Panc1 (cell line): ENCODE data around the gene SERINC3. TPM values are rescaled to one million over a fixed set of nuclear protein-coding genes. Genes with fewer than 3 reads are reported as not detected.
A peak's percentile ranks its signal among the peaks of the same experiment; 100 is the strongest.

ENCODE experiments used
- ATAC-seq: fragments of 200-7000 bp; cut with Tn5 transposase; 2 replicates; pipeline ENCODE4 v1.9.1; 2020; ENCODE audit warnings: mild to moderate bottlenecking, moderate library complexity
- BruUV-seq: library from RNA; stranded (reverse); fragments of 400-500 nt; replicated peaks from 2 replicates; lab custom pipeline; 2021; lab: Mats Ljungman, UMichigan
- CTCF ChIA-PET: fragments of 300-600 bp; sonication (Branson Sonifier 250); formaldehyde crosslinking; loops from one replicate; lab custom pipeline; 2022; ENCODE audit warnings: antibody characterized with exemption; lab: Charles Lee
- POLR2A ChIA-PET: fragments of 300-600 bp; sonication (Branson Sonifier 250); formaldehyde crosslinking; loops from one replicate; lab custom pipeline; 2022; ENCODE audit warnings: antibody characterized with exemption; lab: Charles Lee
- DNase-seq: peaks from one replicate; pipeline ENCODE4 v3.0.0-alpha.2; 2010; ENCODE audit warnings: low read depth, low spot score
- H3K27ac ChIP-seq: 2 replicates; pipeline ENCODE4 v1.5.1; 2011; ENCODE audit warnings: mild to moderate bottlenecking, low read length, inconsistent platforms
- H3K27me3 ChIP-seq: fragments of 200-500 bp; sonication (Bioruptor generic); 2 replicates; pipeline ENCODE4 v1.6.0; 2014; ENCODE audit warnings: low read length, inconsistent platforms; ENCODE audit not compliant: control insufficient read depth, insufficient read depth
- H3K36me3 ChIP-seq: fragments of 200-500 bp; sonication (Bioruptor generic); 2 replicates; pipeline ENCODE4 v1.5.1; 2014; ENCODE audit warnings: inconsistent platforms, mild to moderate bottlenecking, low read length, moderate library complexity; ENCODE audit not compliant: control insufficient read depth, insufficient read depth
- H3K4me1 ChIP-seq: 2 replicates; pipeline ENCODE4 v1.5.1; 2011; ENCODE audit warnings: inconsistent platforms, mild to moderate bottlenecking, low read length, moderate library complexity; ENCODE audit not compliant: control insufficient read depth, insufficient read depth
- H3K4me3 ChIP-seq, 2 experiments: 2 replicates each; pipeline ENCODE4 v1.5.1; 2011 to 2012; ENCODE audit warnings: low read depth in 2 of 2, low read length in 2 of 2, mild to moderate bottlenecking in 2 of 2, inconsistent platforms in 1 of 2, moderate library complexity in 1 of 2
- H3K9me3 ChIP-seq: fragments of 200-500 bp; sonication (Bioruptor generic); 2 replicates; pipeline ENCODE4 v1.5.1; 2014; ENCODE audit warnings: low read depth, mild to moderate bottlenecking, inconsistent platforms, low read length, moderate library complexity; ENCODE audit not compliant: control insufficient read depth, insufficient read depth
- CTCF ChIP-seq: fragments of 450-650 bp; IDR thresholded peaks from 2 replicates; pipeline ENCODE4 v1.5.1; 2017; ENCODE audit warnings: mild to moderate bottlenecking
- POLR2AphosphoS5 ChIP-seq: IDR thresholded peaks from 2 replicates; pipeline ENCODE4 v1.6.1; 2012; ENCODE audit warnings: mild to moderate bottlenecking, low read depth, low read length, moderate library complexity
- REST ChIP-seq, 2 experiments: IDR thresholded peaks; 2 replicates each; pipeline ENCODE4 v1.6.1; 2011 to 2012; ENCODE audit warnings: low read depth in 2 of 2, control low read depth in 1 of 2, low read length in 1 of 2, mild to moderate bottlenecking in 1 of 2, moderate library complexity in 1 of 2; ENCODE audit not compliant: insufficient read depth in 1 of 2
- SIN3A ChIP-seq: IDR thresholded peaks from 2 replicates; pipeline ENCODE4 v1.6.1; 2012; ENCODE audit warnings: low read depth, mild to moderate bottlenecking, low read length, moderate library complexity, borderline replicate concordance; ENCODE audit not compliant: insufficient read depth
- TCF7L2 ChIP-seq: IDR thresholded peaks from 2 replicates; pipeline ENCODE4 v1.6.1; 2011; ENCODE audit warnings: mild to moderate bottlenecking, low read depth, low read length, inconsistent platforms
- in situ Hi-C: cut with HindIII; loops from 2 replicates; pipeline ENCODE4 v1.10.0; 2016; ENCODE audit warnings: low sequenced_read_pairs, low pct_unique_long_range_greater_than_20kb
- intact Hi-C: fragments of 100-400 bp; cut with micrococcal nuclease; formaldehyde crosslinking; loops from one replicate; pipeline ENCODE4 v1.10.0; 2022; ENCODE audit not compliant: unreplicated experiment
- total RNA-seq: library from RNA; stranded (reverse); gene quantifications from one replicate; pipeline ENCODE4 v1.2.1, GENCODE V29; 2021; ENCODE audit not compliant: unreplicated experiment

The SERINC3 gene
- total RNA-seq, 1 experiment from 2014 or later = 76.4 TPM

GRCh38 chr20:44536175-44536574, 14.3 kb upstream of the SERINC3 start:
- Histone ChIP-seq H3K27ac (0 out of 2 replicates have a peak overlapping the region, but pooled peaks have one; percentile 10), H3K27me3 (no peaks in the 10 kb centered on the region), H3K4me1 (peaks cover 13% of the 10 kb centered on the region), H3K4me3 (no peak overlapping the region), H3K9me3 (no peaks in the 10 kb centered on the region), H3K36me3 (no peaks in the 10 kb centered on the region)
- POLR2A ChIA-PET = no interaction called here
- ATAC-seq (no peak), DNase-seq (no peak)
- CTCF ChIA-PET = no interaction called here
- in situ Hi-C loops = no loop called here
- no peak for TF ChIP-seq SIN3A
- TF ChIP-seq CTCF = no peak
- no peak for TF ChIP-seq REST (IDR thresholded peaks at IDR 0.05; ENCODE audit: insufficient read depth in 1 of 2, low read depth in 2 of 2, low read length in 1 of 2)
- TF ChIP-seq POLR2AphosphoS5 = no peak
- TF ChIP-seq TCF7L2 = no peak
- BruUV-seq = no TSS peak
- intact Hi-C loops = loop anchor here (10.0 kb wide), 1 partner anchor 69 kb away; no protein-coding TSS in a partner anchor

- no peaks in the 10 kb centered on the region for H3K27me3 ChIP-seq
- CTCF ChIA-PET = no interaction called here
- DNase-seq (no peak), ATAC-seq (no peak)
- in situ Hi-C loops (no loop called here), intact Hi-C loops (loop anchor here (10.0 kb wide), 1 partner anchor 71 kb away; no protein-coding TSS in a partner anchor)
- POLR2A ChIA-PET = no interaction called here
- BruUV-seq = no TSS peak
- no peaks in the 10 kb centered on the region for H3K36me3 ChIP-seq
- peaks cover 13% of the 10 kb centered on the region for H3K4me1 ChIP-seq
- no peaks in the 10 kb centered on the region for H3K9me3 ChIP-seq
- no peak overlapping the region for H3K4me3 ChIP-seq
- 0 out of 2 replicates have a peak overlapping the region, but pooled peaks have one; percentile 18 for H3K27ac ChIP-seq
- no peak for TF ChIP-seq POLR2AphosphoS5
- TF ChIP-seq CTCF = no peak
- no peak for TF ChIP-seq SIN3A
- no peak for TF ChIP-seq REST (IDR thresholded peaks at IDR 0.05; ENCODE audit: insufficient read depth in 1 of 2, low read depth in 2 of 2, low read length in 1 of 2)
- no peak for TF ChIP-seq TCF7L2
These were observed 12.1 kb upstream of the SERINC3 start for GRCh38 chr20:44533928-44534327.
